ENCODE results near the gene RPRD1B. TPM values are rescaled to one million over a fixed set of nuclear protein-coding genes. Genes with fewer than 3 reads are reported as not detected.
A peak's percentile ranks its signal among the peaks of the same experiment; 100 is the strongest.

Gene RPRD1B
- total RNA-seq, 1 experiment from 2014 or later: 42.6 TPM

GRCh38 chr20:38108986-38109541 is 75.5 kb downstream of the RPRD1B start:
- DNase-seq (ENCODE audit: unreplicated experiment): peak; percentile 15
- H3K4me1 Mint-ChIP-seq (ENCODE audit: insufficient read depth, unreplicated experiment): peaks cover 24% of the 10 kb centered on the region
- no peaks in the 10 kb centered on the region for H3K27me3 Mint-ChIP-seq (ENCODE audit: insufficient read depth, unreplicated experiment)
- no peaks in the 10 kb centered on the region for H3K9me3 Mint-ChIP-seq (ENCODE audit: unreplicated experiment)
- BruUV-seq (replicated peaks): no TSS peak
- H3K4me3 Mint-ChIP-seq (ENCODE audit: unreplicated experiment): no peak overlapping the region
- no peak overlapping the region for H3K27ac Mint-ChIP-seq (ENCODE audit: low read depth, unreplicated experiment)
- intact Hi-C loops (cut with micrococcal nuclease): no loop called here
- ChIA-PET POLR2A (interaction anchor here (0.9 to 2.8 kb wide), 10 partner anchors 10 to 98 kb away, joined by 3 to 11 read pairs (median 5); no protein-coding TSS in a partner anchor), CTCF (interaction anchor here (0.5 to 7.1 kb wide), 6 partner anchors 13 to 924 kb away, joined by 3 to 71 read pairs (median 4); partner anchors contain the start of gene TGM2)
- H3K36me3 Mint-ChIP-seq (ENCODE audit: insufficient read depth, unreplicated experiment): no peaks in the 10 kb centered on the region
- TF ChIP-seq, protein P1, sequence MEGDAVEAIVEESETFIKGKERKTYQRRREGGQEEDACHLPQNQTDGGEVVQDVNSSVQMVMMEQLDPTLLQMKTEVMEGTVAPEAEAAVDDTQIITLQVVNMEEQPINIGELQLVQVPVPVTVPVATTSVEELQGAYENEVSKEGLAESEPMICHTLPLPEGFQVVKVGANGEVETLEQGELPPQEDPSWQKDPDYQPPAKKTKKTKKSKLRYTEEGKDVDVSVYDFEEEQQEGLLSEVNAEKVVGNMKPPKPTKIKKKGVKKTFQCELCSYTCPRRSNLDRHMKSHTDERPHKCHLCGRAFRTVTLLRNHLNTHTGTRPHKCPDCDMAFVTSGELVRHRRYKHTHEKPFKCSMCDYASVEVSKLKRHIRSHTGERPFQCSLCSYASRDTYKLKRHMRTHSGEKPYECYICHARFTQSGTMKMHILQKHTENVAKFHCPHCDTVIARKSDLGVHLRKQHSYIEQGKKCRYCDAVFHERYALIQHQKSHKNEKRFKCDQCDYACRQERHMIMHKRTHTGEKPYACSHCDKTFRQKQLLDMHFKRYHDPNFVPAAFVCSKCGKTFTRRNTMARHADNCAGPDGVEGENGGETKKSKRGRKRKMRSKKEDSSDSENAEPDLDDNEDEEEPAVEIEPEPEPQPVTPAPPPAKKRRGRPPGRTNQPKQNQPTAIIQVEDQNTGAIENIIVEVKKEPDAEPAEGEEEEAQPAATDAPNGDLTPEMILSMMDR (IDR thresholded peaks at IDR 0.05; ENCODE audit: unreplicated experiment): no peak

DNA sequence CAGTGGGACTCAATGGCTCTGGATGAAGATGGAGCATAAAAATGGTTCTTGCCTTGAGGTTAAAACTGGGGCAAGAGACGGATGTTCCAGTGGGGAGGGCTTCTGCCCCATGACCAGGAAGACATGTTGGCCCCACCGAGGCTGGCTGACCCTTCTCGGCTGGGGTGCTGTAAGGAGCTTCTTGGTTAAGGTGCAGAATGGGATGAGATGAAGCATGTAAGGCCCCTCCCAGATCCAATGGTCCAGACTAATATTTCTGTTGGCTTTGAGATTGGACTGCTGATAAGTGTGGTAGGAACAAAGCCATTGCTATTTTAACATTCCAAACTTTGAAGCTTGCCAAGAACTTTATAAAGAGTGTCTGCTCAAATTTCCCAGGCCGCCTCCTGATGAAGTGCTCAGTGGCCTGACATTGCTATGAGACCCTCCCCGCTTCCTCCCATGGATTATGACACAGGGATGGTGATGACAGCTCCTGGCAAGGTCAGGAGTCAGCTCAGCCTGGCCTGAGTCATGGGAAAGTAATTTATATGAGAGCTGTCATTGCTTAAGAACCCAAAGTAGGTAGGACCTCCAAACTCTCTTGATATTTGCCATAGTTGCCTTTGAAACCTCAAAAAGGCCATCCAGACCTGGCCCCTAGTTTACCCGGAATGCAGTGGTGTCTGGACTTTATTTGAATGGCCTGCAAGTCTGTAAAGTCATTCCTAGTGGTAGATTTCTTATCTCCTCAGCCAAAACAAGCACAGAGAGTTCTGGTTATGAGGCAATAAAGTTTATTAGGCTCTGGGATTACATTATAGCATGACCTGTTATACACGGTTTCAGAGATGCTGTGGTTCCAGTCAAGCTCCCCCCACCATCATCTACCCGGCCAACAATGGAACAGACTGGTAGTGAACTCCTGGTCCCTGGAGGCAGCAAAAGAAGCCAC is 76.3 kb downstream of the RPRD1B start:
- intact Hi-C loops (cut with micrococcal nuclease): loop anchor here (10.0 kb wide), 1 partner anchor 55 kb away; the partner anchor contains the start of gene TGM2
- no peaks in the 10 kb centered on the region for H3K9me3 Mint-ChIP-seq (ENCODE audit: unreplicated experiment)
- TF ChIP-seq, protein P1 (IDR thresholded peaks at IDR 0.05; ENCODE audit: unreplicated experiment): no peak
- no TSS peak for BruUV-seq (replicated peaks)
- ChIA-PET CTCF (interaction anchor here (0.5 to 7.1 kb wide), 12 partner anchors 9 to 923 kb away, joined by 3 to 71 read pairs (median 4); partner anchors contain the start of gene TGM2), POLR2A (interaction anchor here (0.6 to 2.8 kb wide), 17 partner anchors 10 to 639 kb away, joined by 3 to 11 read pairs (median 5); no protein-coding TSS in a partner anchor)
- H3K36me3 Mint-ChIP-seq (ENCODE audit: insufficient read depth, unreplicated experiment): no peaks in the 10 kb centered on the region
- H3K4me1 Mint-ChIP-seq (ENCODE audit: insufficient read depth, unreplicated experiment): peaks cover 24% of the 10 kb centered on the region
- H3K27me3 Mint-ChIP-seq (ENCODE audit: insufficient read depth, unreplicated experiment): no peaks in the 10 kb centered on the region
- no peak overlapping the region for H3K4me3 Mint-ChIP-seq (ENCODE audit: unreplicated experiment)
- peak; percentile 95 for DNase-seq (ENCODE audit: unreplicated experiment)
- peak overlapping the region; percentile 24 for H3K27ac Mint-ChIP-seq (ENCODE audit: low read depth, unreplicated experiment)

DNA sequence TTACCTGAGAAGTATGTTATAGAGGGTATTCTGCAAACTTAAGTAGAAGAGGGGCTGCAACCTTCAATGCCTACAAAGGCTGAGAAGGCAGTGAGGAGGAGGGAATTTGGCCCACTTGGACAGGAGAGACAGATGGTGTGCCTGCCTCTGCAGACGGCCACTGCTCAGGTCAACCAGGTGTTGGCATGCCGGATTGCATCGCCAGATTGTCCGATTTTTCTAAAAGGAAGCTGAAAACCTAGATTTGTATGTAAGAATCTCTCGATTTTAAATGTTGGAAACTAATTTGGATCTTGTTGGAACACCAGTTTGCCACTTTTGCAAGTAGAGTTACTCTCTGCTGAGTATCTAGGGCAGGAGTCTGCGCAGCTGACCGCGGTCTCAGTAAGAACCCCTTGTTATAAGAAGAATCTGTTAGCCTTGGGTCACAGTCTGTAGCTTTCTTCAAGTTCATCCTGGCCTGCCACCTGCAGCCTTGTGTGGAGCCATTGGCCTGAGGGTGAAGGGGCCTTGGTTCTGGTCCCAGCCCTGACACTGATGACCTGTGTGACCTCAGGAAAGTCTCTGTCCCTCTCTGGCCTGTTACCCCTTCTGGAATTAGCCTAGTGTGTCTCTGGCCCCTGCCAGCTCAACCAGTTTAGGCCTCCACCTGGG is 77.1 kb downstream of the RPRD1B start:
- DNase-seq (ENCODE audit: unreplicated experiment): no peak
- CTCF ChIA-PET: interaction anchor here (0.7 to 7.1 kb wide), 8 partner anchors 9 to 109 kb away, joined by 3 to 71 read pairs (median 4); no protein-coding TSS in a partner anchor
- intact Hi-C loops (cut with micrococcal nuclease): loop anchor here (10.0 kb wide), 1 partner anchor 54 kb away; the partner anchor contains the start of gene TGM2
- no peak overlapping the region for H3K4me3 Mint-ChIP-seq (ENCODE audit: unreplicated experiment)
- H3K4me1 Mint-ChIP-seq (ENCODE audit: insufficient read depth, unreplicated experiment): peaks cover 24% of the 10 kb centered on the region
- H3K27ac Mint-ChIP-seq (ENCODE audit: low read depth, unreplicated experiment): peak overlapping the region; percentile 64
- H3K36me3 Mint-ChIP-seq (ENCODE audit: insufficient read depth, unreplicated experiment): no peaks in the 10 kb centered on the region
- BruUV-seq (replicated peaks): no TSS peak
- POLR2A ChIA-PET: interaction anchor here (0.6 to 2.8 kb wide), 15 partner anchors 11 to 638 kb away, joined by 3 to 11 read pairs (median 5); no protein-coding TSS in a partner anchor
- H3K9me3 Mint-ChIP-seq (ENCODE audit: unreplicated experiment): no peaks in the 10 kb centered on the region
- no peaks in the 10 kb centered on the region for H3K27me3 Mint-ChIP-seq (ENCODE audit: insufficient read depth, unreplicated experiment)
- TF ChIP-seq, protein P1 (IDR thresholded peaks at IDR 0.05; ENCODE audit: unreplicated experiment): no peak

Data from MCF 10A (cell line).